Measurements from ENCODE around the gene TCTN2.

The TCTN2 gene

GRCh38 chr12:123690191-123690840 lies 19.4 kb downstream of the TCTN2 start:
- DNase-seq = no peak

DNA sequence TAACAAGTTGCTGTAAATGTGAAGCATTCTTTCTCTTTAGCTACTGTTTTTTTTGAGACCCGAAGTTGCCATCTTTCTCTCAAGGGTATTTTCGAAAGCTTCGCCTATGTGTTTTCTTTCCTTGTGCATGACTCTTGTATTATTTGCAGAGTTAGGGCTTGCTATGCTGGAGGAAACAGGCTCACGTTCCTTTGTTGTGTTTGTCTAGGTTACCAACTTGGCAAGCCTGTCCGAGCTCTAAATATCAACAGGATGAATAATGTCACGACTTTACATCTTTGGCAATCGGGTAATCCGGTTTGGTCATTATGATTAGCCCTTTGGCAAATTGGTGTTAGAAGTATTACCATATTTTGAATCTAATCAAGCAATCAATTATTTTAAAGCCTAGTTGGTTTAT lies 25.3 kb downstream of the TCTN2 start:
- no peak for DNase-seq

GRCh38 chr12:123696646-123697045 lies 25.7 kb downstream of the TCTN2 start:
- DNase-seq = no peak

- no peak for DNase-seq
These were observed 35.0 kb downstream of the TCTN2 start for GRCh38 chr12:123705935-123706334.

GRCh38 chr12:123707466-123707865 lies 36.6 kb downstream of the TCTN2 start:
- no peak for DNase-seq

- no peak for DNase-seq
These were observed 41.9 kb downstream of the TCTN2 start for GRCh38 chr12:123712780-123713319.

DNA sequence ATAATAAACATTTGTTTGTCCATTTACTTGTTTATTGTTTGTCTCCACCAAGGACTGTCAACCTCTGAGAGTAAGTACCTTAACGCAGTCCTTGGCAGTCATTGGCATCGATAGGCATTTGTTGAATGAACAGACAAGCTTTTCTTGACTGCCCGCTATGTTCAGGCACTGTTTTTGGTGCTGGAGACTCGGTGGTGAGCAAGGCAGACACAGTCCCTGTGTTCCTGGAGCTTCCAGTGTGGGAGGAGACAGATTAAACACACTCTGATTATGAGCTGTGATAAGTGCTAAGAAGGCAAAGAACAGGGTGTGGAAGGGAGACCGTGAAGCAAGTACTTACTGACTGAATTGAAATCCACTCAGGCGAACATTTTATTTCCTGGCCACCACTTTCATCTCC lies 42.5 kb downstream of the TCTN2 start:
- DNase-seq = no peak

DNA sequence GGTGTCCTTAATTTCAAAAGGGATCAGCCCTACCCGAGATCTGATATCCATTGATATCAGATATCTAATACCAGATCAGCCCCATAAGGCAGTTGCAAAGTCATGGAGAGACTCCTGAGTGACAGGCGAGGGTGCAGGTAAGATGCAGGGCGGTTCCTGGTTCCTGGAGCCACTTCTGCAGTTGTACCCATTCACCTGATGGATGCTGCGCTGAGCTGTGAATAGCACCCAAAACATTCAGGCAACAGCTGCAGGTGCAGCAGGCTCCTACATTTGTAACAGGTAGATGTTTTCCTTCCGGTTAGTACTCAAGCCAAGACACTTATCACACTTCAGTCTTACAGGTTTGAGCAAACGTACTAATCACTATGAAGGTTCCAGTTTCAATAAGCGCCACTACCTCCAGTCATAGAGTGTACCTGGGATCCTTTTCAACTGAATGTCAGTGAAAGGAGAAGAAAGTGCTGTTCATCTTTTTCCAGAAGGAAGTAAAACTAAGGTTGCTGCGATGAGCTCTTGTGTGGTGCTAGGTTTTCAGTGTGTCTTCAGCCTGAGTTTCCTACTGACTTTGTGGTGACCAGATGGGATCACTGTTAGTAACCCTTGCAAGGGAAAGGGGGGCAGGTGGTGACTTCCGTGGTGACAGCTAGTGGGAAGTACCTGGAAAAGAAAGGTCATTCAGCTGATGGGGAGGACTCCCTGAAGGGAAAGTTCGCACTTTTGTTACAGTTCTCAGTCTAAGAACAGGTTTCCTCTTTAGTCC lies 43.1 kb downstream of the TCTN2 start:
- no peak for DNase-seq

GRCh38 chr12:123715195-123715594 lies 44.3 kb downstream of the TCTN2 start:
- DNase-seq = no peak

- DNase-seq = no peak
These were observed 46.4 kb downstream of the TCTN2 start for GRCh38 chr12:123717350-123717749.

DNA sequence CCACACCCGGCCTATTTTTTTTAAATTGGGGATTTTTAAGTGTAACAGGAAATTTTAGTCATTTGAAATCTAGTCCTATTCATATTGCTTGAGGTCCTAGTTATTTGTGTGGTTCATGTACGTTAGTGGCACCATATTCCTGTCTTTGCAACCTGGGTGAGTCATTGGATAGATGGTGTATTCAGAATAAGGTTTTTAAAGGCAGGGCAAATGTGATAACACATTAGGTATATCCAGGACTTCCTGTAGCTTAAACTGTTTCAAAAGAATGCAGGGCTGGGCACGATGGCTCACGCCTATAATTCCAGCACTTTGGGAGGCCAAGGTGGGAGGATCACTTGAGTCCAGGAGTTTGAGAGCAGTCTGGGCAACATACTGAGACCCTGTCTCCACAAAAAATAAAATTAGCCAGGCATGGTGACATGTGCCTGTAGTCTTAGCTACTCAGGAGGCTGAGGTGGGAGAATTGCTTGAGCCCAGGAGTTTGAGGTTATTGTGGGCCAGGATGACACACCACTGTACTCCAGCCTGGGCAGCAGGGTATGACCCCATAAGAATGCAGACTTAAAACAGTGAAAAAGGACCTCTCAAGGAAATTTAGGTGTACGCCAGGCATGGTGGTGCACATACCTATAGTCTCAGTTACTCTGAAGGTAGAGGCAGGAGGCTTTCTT lies 49.4 kb downstream of the TCTN2 start:
- DNase-seq = no peak

- DNase-seq = no peak
These were observed 50.3 kb downstream of the TCTN2 start for GRCh38 chr12:123721245-123721644.

DNA sequence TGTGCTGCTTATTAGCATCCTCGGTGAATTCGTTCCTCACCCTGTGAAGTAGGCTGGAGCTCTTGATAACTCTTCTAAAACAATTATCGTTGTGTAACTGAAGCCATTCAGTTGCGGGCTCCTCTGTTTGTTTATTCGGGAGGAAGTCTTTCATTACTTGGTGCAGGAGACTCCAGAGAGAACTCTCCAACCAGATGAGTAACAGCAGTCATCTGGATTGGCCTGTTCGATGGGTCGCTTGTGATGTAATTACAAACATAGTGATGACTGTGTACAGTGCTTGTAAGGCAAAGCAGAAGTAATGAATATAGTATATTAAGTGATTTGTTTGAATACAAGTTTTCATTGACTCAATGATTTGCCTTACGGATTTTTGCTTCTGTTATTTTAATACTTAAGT lies 52.1 kb downstream of the TCTN2 start:
- no peak for DNase-seq

DNA sequence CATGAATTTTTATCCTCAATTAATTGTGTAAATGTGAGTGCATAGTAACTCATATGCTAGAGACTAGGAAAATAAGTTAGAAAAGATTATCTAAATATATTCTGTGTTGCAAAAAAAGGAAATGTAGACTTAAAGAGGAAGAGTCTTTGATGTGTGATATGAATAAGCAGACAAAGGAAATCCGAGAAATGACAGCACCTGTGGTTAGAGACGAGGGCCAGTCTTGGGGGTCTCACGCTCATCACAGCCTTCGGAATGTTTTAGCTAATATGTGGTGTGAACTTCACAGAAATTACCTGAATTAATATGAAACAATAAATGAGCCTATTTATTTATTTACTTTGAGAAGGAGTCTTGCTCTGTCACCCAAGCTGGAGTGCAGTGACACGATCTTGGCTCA lies 52.9 kb downstream of the TCTN2 start:
- no peak for DNase-seq

- no peak for DNase-seq
These were observed 55.3 kb downstream of the TCTN2 start for GRCh38 chr12:123726244-123726643.

DNA sequence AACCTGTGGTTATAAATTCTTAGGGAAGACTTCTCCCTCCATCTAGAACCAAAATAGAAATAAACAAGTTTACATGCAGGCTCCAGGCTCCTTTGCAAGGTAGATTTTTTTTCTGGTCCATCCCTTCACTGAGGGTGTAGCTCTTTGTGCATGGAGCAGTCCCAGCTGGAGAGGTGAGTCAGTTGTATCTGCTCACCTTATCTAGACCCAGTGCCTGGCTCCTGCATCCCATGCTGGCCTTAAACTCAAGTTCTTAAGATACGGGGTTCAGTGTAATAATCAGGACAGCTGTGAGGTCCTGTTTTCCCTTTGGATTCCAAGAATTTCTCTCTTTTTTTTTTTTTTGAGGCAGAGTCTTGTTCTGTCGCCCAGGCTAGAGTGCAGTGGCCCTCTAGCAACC lies 56.0 kb downstream of the TCTN2 start:
- DNase-seq = no peak

GRCh38 chr12:123727878-123728277 lies 57.0 kb downstream of the TCTN2 start:
- no peak for DNase-seq

- no peak for DNase-seq
These were observed 60.7 kb downstream of the TCTN2 start for GRCh38 chr12:123731596-123731995.

DNA sequence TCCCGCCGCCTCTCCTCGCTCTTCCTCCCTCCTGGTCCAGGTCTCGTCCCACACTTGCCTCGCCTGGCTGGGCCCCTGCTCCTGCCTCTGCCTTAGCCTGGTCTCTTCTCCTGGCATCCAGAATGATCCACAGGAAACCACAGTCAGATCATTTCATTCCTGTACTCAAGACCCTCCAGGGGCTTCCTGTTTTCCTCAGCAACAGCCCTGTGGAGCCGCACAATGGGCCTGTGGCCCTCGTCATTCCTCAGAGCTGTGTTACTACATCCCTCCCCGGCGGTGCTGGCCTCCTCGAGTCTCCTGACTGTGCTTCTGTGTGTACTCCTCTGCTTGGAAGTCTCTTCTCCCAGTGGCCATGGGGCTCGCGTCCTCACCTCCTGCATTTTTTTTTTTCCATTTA lies 61.3 kb downstream of the TCTN2 start:
- no peak for DNase-seq

DNA sequence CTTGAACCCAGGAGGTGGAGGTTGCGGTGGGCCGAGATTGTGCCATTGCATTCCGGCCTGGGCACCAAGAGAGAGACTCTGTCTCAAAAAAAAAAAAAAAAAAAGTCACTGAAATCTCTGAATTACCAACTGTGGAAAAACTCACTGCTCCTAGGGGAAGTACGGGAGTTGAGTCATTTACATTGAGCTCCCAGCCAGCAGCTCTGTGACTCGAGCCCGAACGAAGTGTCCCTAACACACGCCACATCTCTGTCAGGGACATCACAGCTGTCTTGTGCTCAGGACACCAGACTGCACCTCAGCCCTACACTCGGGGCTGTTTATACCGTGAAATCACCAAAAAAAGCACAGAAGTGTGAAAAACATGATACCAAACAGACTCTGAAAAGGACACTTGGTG lies 62.3 kb downstream of the TCTN2 start:
- DNase-seq = no peak

GRCh38 chr12:123734268-123734667 lies 63.4 kb downstream of the TCTN2 start:
- no peak for DNase-seq

- DNase-seq = no peak
These were observed 71.1 kb downstream of the TCTN2 start for GRCh38 chr12:123741937-123742572.

- no peak for DNase-seq
These were observed 72.1 kb downstream of the TCTN2 start for GRCh38 chr12:123743002-123743401.
